Duodenal mucosa (tissue), 2 donors: ENCODE measurements around the gene C16orf90.

Experiments used
- H3K27ac ChIP-seq: one replicate; pipeline ENCODE4 v1.7.0; 2013; ENCODE audit warnings: low read depth, low read length
- H3K27me3 ChIP-seq, 2 donors: one replicate each; pipeline ENCODE4 v1.7.0; 2013; ENCODE audit warnings: low read length in 2 of 2, control low read depth in 1 of 2; ENCODE audit not compliant: insufficient read depth in 2 of 2, control insufficient read depth in 1 of 2
- H3K36me3 ChIP-seq, 2 donors: one replicate each; pipeline ENCODE4 v1.7.0; 2013; ENCODE audit warnings: low read length in 2 of 2, control low read depth in 1 of 2; ENCODE audit not compliant: insufficient read depth in 2 of 2, control insufficient read depth in 1 of 2
- H3K4me1 ChIP-seq, 2 donors: one replicate each; pipeline ENCODE4 v1.7.0; 2013; ENCODE audit warnings: low read length in 2 of 2, control low read depth in 1 of 2; ENCODE audit not compliant: insufficient read depth in 2 of 2, control insufficient read depth in 1 of 2
- H3K4me3 ChIP-seq, 2 donors: one replicate each; pipeline ENCODE4 v1.7.0; 2013; ENCODE audit warnings: low read length in 2 of 2, low read depth in 1 of 2
- H3K9ac ChIP-seq, 2 donors: one replicate each; pipeline ENCODE4 v1.7.0; 2013; ENCODE audit warnings: low read length in 2 of 2, low read depth in 1 of 2
- H3K9me3 ChIP-seq, 2 donors: one replicate each; pipeline ENCODE4 v1.7.0; 2013; ENCODE audit warnings: low read length in 2 of 2, control low read depth in 1 of 2; ENCODE audit not compliant: control insufficient read depth in 1 of 2

The C16orf90 gene

DNA sequence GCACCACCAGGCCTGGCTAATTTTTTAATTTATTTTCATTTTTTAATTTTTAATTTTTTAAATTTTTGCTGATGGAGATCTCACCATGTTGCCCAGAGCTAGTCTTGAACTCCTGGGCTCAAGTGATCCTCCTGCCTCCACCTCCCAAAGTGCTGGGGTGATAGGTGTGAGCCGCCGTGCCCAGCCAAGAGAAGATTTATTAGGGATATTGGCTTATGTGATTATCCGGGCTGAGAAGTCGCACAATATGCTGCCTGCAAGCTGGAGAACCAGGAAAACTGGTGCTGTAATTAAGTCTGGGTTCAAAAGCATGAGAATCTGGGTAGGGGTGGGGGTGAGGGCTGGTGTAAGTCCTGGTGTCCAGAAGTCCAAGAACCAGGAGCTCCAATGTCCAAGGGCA, 2.5 kb upstream of the C16orf90 start:
- H3K9me3 ChIP-seq: no peaks in the 10 kb centered on the region
- H3K36me3 ChIP-seq: no peaks in the 10 kb centered on the region
- no peak overlapping the region for H3K9ac ChIP-seq
- H3K27ac ChIP-seq: no peak overlapping the region
- no peaks in the 10 kb centered on the region for H3K27me3 ChIP-seq
- no peak overlapping the region for H3K4me3 ChIP-seq
- peaks cover 5 to 10% of the 10 kb centered on the region in 2 donors for H3K4me1 ChIP-seq

DNA sequence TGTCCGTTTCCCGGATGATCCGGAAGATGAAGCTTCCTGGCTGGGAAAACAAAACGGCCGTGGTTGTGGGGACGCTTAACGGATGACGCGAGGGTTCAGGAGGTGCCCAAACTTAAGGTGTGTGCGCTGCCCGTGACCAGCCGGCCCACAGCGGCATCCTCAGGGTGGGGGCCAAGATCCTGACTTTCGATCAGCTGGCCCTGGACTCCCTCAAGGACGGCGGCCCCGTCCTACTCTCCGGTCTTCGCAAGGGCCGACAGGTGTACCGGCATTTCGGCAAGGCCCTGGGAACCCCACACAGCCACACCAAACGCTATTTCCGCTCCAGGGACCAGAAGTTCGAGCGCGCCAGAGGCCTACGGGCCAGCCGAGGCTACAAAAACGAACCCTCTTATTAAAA, 1.1 kb upstream of the C16orf90 start:
- Histone ChIP-seq H3K27ac (no peak overlapping the region), H3K36me3 (no peaks in the 10 kb centered on the region), H3K4me3 (no peak overlapping the region), H3K27me3 (no peaks in the 10 kb centered on the region), H3K9ac (no peak overlapping the region), H3K4me1 (peaks cover 0 to 1% of the 10 kb centered on the region in 2 donors), H3K9me3 (no peaks in the 10 kb centered on the region)

DNA sequence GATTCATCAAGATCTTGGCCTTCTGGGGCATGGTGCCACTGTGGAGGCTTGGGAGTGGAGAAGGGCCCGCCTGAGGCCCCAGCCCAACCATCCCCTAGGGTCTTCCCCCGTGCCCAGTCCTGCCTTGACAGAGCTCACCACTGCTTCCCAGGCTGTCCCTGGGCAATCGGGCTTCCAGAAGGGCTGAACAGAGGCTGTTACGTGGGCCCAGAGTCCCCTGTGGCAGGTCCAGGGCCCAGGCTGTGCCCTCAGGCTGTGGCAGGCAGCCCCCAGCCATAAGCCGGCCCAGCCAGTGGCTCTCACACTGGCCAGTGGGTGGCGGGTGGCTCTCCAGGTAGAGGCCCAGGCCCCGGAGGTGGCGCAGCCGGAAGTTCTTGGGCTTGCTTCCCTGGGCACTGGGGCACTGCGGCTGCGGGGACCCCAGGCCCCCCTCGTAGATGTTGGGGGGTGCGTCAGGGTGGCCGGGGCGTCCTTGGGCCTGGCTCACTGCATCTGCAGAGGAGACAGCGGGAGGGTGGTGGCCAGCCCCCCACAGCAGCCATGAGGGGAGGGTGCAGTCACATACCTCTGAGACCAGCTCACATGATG, 809 bp downstream of the C16orf90 start:
- H3K4me1 ChIP-seq: peaks cover 0 to 4% of the 10 kb centered on the region in 2 donors
- H3K27ac ChIP-seq: no peak overlapping the region
- no peaks in the 10 kb centered on the region for H3K36me3 ChIP-seq
- H3K27me3 ChIP-seq: no peaks in the 10 kb centered on the region
- no peak overlapping the region for H3K4me3 ChIP-seq
- no peak overlapping the region for H3K9ac ChIP-seq
- H3K9me3 ChIP-seq: no peaks in the 10 kb centered on the region

DNA sequence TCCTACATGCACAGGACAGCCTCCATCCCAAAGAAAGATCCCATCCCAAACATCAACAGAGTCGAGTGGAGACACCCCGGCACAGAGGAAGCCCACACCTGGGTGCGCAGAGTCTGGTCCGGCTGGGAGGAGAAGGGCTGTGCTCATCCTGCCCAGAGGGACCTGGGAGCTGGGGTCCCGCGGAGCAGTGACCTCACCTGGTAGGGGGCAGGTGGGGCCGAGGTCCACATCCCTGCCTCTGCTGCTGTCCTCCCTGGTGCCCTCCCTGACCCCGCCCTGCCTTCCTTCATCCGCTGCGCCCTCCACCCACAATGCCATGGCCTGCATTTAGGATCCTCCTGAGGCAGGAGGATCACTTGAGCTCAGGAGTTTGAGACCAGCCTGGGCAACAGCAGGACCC, 2.9 kb downstream of the C16orf90 start:
- no peaks in the 10 kb centered on the region for H3K9me3 ChIP-seq
- H3K9ac ChIP-seq: no peak overlapping the region
- H3K4me3 ChIP-seq: no peak overlapping the region
- H3K36me3 ChIP-seq: peaks cover 0 to 6% of the 10 kb centered on the region in 2 donors
- H3K27me3 ChIP-seq: no peaks in the 10 kb centered on the region
- no peak overlapping the region for H3K27ac ChIP-seq
- H3K4me1 ChIP-seq: peaks cover 0 to 4% of the 10 kb centered on the region in 2 donors

DNA sequence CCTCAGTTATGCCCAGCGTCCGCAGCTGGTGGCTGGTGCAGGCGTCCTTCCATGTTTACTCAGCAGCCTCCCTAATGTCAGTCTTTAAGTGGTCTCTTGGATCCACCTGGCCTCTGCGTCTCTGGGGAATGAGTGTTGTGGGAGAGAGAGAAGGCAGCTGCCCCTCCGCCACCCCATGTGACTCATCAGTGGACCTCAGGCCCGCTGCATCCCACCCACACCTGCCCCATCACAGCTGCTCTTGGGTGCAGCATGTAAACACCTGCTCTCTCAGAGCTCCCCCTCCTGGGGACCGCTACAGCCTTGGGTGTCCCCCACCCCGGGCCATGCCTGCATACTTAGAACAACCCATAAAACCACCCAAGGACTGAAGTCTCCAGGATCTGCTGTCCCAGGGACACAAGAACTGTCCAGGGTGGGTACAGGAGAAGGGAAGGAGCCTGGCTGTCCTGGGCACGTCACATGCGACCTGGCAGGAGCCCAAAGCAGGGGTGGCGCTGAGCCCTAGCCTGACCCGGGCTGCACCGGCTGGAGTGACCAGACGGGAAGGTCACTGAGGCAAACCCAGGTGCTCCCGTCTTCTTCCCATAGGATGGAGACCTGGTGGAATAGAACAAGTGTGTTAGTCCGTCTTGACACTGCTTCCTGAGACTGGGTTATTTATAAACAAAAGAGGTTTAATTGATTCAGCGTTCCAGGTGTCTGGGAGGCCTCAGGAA, 4.2 kb downstream of the C16orf90 start:
- H3K27ac ChIP-seq: no peak overlapping the region
- H3K27me3 ChIP-seq: no peaks in the 10 kb centered on the region
- H3K4me1 ChIP-seq: peaks cover 0 to 4% of the 10 kb centered on the region in 2 donors
- H3K9me3 ChIP-seq: no peaks in the 10 kb centered on the region
- H3K4me3 ChIP-seq: no peak overlapping the region
- peaks cover 3 to 16% of the 10 kb centered on the region in 2 donors for H3K36me3 ChIP-seq
- H3K9ac ChIP-seq: no peak overlapping the region

DNA sequence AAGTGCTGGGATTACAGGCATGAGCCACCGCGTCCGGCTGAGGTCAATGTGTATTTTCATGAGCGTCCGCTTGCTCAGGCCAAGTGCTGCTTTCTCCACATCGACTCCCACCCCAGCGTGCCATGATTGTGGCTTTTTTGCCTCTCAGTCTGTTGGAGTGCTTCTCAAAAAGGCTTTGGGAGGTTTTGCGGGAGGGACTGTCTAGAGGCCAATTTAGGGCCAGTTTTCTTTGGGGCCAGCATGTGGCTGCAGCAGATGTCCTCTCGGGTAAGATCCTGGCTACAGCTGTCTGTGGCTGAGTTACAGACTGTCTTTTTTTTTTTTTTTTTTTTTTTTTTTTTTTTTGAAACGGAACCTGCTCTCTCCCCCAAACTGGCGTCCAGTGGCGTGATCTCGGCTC, 6.5 kb downstream of the C16orf90 start:
- Histone ChIP-seq H3K4me1 (peaks cover 0 to 4% of the 10 kb centered on the region in 2 donors), H3K36me3 (peaks cover 21 to 38% of the 10 kb centered on the region in 2 donors), H3K9me3 (no peaks in the 10 kb centered on the region), H3K27me3 (no peaks in the 10 kb centered on the region), H3K4me3 (no peak overlapping the region), H3K9ac (no peak overlapping the region), H3K27ac (no peak overlapping the region)

DNA sequence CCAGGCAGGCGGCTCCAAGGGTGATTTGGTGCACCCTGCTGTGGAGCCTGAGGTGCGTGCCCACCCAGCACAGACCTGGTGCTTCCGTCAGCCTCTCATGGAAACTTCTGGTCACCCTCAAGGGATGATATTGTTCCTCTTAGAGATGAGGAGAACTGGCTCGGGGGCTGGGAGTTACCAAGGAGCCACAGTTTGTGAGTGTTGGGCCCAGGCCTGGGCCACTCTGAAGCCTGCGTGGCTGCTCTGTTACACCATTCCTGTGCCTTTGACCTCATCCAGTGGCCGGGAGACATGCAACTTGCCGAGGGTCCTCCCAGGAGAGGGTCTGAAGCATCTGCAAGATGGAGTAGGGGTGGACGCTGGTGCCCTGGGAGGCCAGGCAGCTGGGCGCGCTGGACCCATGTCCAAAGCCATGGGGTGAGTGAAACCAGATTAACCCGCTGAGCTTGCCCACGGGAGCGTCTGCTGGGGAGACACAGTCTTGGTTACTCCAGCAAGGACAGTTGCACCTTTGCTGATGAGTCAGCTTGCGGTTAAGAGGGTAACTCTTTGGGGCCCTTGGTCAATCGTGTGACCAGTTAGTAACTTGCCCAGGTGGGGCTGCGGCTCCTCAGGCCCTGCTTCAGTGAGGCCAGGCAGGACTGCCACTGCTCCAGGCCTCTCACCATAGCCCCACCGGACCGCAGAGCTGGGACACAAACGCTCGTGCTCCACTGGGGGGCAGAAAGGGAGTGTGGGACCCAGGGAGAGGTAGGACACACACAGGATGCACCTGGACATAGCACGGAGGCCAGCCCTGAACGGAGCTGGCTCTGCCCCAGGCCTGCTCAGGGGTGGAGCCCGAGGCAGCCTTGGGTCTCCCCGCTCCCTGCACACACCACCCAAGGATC, 7.5 kb downstream of the C16orf90 start:
- Histone ChIP-seq H3K9ac (no peak overlapping the region), H3K27ac (no peak overlapping the region), H3K36me3 (peaks cover 30 to 49% of the 10 kb centered on the region in 2 donors), H3K27me3 (no peaks in the 10 kb centered on the region), H3K9me3 (no peaks in the 10 kb centered on the region), H3K4me3 (no peak overlapping the region), H3K4me1 (peaks cover 0 to 4% of the 10 kb centered on the region in 2 donors)

DNA sequence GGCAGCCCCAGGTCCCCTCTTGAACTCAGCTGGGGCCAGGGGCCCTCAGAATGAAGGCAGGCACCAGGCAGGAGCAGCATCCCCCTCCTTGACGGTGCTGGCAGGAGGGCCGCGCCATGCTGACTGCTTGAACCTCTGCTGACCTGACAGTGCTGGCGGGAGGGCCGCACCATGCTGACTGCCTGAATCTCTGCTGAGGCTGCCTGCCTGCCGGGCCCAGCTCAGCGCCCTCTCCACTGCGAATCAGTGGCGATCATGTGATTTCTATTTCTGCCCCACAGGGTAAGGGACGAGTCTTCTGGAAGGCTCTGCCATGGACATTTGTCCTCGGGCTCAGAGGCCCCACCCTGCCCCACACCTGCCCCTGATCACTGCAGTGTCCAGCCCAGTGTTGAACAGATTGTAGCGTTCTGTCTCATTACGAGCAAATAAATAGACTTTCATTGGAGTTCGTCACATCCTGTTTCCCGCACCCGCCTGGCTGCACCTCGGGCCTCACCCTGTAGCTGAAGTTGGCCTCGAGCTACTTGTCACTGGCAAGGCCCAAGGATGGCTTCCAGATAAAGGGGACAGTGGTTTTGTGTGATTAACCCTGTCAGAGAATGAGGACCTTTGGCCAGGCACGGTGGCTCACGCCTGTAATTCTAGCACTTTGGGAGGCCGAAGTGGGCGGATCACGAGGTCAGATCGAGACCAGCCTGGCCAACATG, 8.6 kb downstream of the C16orf90 start:
- no peak overlapping the region for H3K27ac ChIP-seq
- H3K27me3 ChIP-seq: no peaks in the 10 kb centered on the region
- H3K4me1 ChIP-seq: peaks cover 0 to 4% of the 10 kb centered on the region in 2 donors
- H3K9ac ChIP-seq: no peak overlapping the region
- no peak overlapping the region for H3K4me3 ChIP-seq
- no peaks in the 10 kb centered on the region for H3K9me3 ChIP-seq
- H3K36me3 ChIP-seq: peaks cover 40 to 60% of the 10 kb centered on the region in 2 donors

DNA sequence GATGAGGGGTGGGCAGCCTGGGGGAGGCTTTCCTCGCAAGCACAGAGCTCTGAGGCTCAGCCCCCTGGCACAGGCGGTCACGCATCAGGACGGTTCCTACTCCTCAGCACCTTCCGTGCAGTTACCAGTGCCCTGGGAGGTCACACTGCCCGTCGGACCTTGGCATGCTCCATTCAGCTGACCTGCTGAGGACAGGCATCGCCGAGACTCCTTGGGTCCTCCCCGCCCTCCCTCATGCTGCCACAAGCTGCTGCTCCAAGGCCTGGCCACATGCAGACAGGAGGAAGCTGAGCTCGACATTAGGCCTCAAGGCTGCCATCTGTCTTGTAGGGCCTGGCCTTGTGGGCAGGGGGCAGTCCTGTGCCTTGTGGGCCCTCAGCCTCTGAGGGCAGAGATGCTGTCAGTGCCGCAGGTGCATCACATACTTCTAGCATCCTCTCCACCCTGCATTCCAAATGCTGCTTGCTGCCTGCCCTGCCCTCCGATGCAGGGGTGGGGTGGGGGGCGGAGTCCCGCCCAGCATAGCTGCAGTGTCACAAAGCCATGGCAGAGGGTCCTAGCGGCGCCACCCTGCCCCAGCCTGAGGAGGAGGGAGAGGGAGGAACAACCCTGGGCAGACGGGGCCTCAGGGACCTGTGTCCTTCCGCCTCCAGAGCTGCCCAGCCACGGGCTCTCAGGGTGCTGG, 9.3 kb downstream of the C16orf90 start:
- Histone ChIP-seq H3K4me3 (no peak overlapping the region), H3K9ac (no peak overlapping the region), H3K4me1 (peaks cover 0 to under 1% of the 10 kb centered on the region in 2 donors), H3K9me3 (no peaks in the 10 kb centered on the region), H3K36me3 (peaks cover 47 to 63% of the 10 kb centered on the region in 2 donors), H3K27ac (no peak overlapping the region), H3K27me3 (no peaks in the 10 kb centered on the region)
